HG03139 (cell line): ENCODE results near the gene XXYLT1.

ENCODE experiments used
- ATAC-seq: cut with Tn5 transposase; IDR thresholded peaks from one replicate; pipeline ENCODE4 v1.9.1; 2021; ENCODE audit not compliant: unreplicated experiment

Gene XXYLT1

GRCh38 chr3:195154793-195155535 is 116.0 kb downstream of the XXYLT1 start:
- ATAC-seq: no peak

GRCh38 chr3:195154111-195154791 is 116.7 kb downstream of the XXYLT1 start:
- ATAC-seq: no peak

- ATAC-seq: no peak
Measured at GRCh38 chr3:195153653-195154052, 117.3 kb downstream of the XXYLT1 start.

GRCh38 chr3:195153130-195153529 is 117.8 kb downstream of the XXYLT1 start:
- no peak for ATAC-seq

GRCh38 chr3:195151866-195152541 is 119.0 kb downstream of the XXYLT1 start:
- ATAC-seq: no peak

- ATAC-seq: no peak
Measured at GRCh38 chr3:195151402-195151801, 119.6 kb downstream of the XXYLT1 start.

GRCh38 chr3:195150181-195151118 is 120.5 kb downstream of the XXYLT1 start:
- ATAC-seq: peak; percentile 32

GRCh38 chr3:195149292-195150030 is 121.5 kb downstream of the XXYLT1 start:
- no peak for ATAC-seq

GRCh38 chr3:195148549-195148948 is 122.4 kb downstream of the XXYLT1 start:
- ATAC-seq: no peak

GRCh38 chr3:195147649-195148080 is 123.3 kb downstream of the XXYLT1 start:
- ATAC-seq: no peak

GRCh38 chr3:195146131-195146530 is 124.8 kb downstream of the XXYLT1 start:
- no peak for ATAC-seq

GRCh38 chr3:195145579-195145978 is 125.4 kb downstream of the XXYLT1 start:
- no peak for ATAC-seq

- no peak for ATAC-seq
Measured at GRCh38 chr3:195143221-195143620, 127.7 kb downstream of the XXYLT1 start.

GRCh38 chr3:195142519-195142918 is 128.4 kb downstream of the XXYLT1 start:
- no peak for ATAC-seq

GRCh38 chr3:195140816-195141793 is 129.9 kb downstream of the XXYLT1 start:
- no peak for ATAC-seq

- ATAC-seq: no peak
Measured at GRCh38 chr3:195140410-195140809, 130.5 kb downstream of the XXYLT1 start.

- no peak for ATAC-seq
Measured at GRCh38 chr3:195139876-195140240, 131.1 kb downstream of the XXYLT1 start.

GRCh38 chr3:195139091-195139875 is 131.7 kb downstream of the XXYLT1 start:
- no peak for ATAC-seq
